RWPE2 (cell line): Measurements from ENCODE around the gene PLPP2.

Experiments
- ATAC-seq: fragments of 200-7000 bp; cut with Tn5 transposase; 3 replicates; pipeline ENCODE4 v1.9.1; 2021; ENCODE audit warnings: low read depth
- DNase-seq: peaks from one replicate; pipeline ENCODE4 v3.0.0-alpha.2; 2020; ENCODE audit warnings: low spot score
- H3K27ac ChIP-seq: fragments of 450-650 bp; 2 replicates; pipeline ENCODE4 v1.5.1; 2017; ENCODE audit warnings: mild to moderate bottlenecking; ENCODE audit not compliant: poor library complexity, severe bottlenecking
- H3K27me3 ChIP-seq: fragments of 250-450 bp; sonication (Bioruptor Pico); 2 replicates; pipeline ENCODE4 v1.5.1; 2021; ENCODE audit warnings: mild to moderate bottlenecking, moderate library complexity; ENCODE audit not compliant: insufficient read depth, poor library complexity, severe bottlenecking
- H3K36me3 ChIP-seq: fragments of 250-450 bp; sonication (Bioruptor Pico); 2 replicates; pipeline ENCODE4 v1.5.1; 2020; ENCODE audit warnings: low read depth, mild to moderate bottlenecking, moderate library complexity
- H3K4me1 ChIP-seq: fragments of 250-450 bp; sonication (Bioruptor Pico); 2 replicates; pipeline ENCODE4 v1.5.1; 2021; ENCODE audit warnings: mild to moderate bottlenecking, moderate library complexity; ENCODE audit not compliant: insufficient read depth, poor library complexity, severe bottlenecking
- H3K4me3 ChIP-seq: fragments of 250-450 bp; sonication (Bioruptor Pico); 2 replicates; pipeline ENCODE4 v1.5.1; 2021; ENCODE audit warnings: mild to moderate bottlenecking, moderate library complexity; ENCODE audit not compliant: severe bottlenecking
- H3K9me3 ChIP-seq: fragments of 250-450 bp; sonication (Bioruptor Pico); 2 replicates; pipeline ENCODE4 v1.5.1; 2021; ENCODE audit warnings: mild to moderate bottlenecking, moderate library complexity; ENCODE audit not compliant: severe bottlenecking
- TF ChIP-seq, protein P1 (sequence below): fragments of 450-650 bp; IDR thresholded peaks from one replicate; pipeline ENCODE4 v1.5.1; 2017; ENCODE audit warnings: mild to moderate bottlenecking, moderate library complexity; ENCODE audit not compliant: poor library complexity, severe bottlenecking

PLPP2 gene

GRCh38 chr19:336067-336614, 44.9 kb upstream of the PLPP2 start:
- TF ChIP-seq, protein P1, sequence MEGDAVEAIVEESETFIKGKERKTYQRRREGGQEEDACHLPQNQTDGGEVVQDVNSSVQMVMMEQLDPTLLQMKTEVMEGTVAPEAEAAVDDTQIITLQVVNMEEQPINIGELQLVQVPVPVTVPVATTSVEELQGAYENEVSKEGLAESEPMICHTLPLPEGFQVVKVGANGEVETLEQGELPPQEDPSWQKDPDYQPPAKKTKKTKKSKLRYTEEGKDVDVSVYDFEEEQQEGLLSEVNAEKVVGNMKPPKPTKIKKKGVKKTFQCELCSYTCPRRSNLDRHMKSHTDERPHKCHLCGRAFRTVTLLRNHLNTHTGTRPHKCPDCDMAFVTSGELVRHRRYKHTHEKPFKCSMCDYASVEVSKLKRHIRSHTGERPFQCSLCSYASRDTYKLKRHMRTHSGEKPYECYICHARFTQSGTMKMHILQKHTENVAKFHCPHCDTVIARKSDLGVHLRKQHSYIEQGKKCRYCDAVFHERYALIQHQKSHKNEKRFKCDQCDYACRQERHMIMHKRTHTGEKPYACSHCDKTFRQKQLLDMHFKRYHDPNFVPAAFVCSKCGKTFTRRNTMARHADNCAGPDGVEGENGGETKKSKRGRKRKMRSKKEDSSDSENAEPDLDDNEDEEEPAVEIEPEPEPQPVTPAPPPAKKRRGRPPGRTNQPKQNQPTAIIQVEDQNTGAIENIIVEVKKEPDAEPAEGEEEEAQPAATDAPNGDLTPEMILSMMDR = no peak
- DNase-seq (peak; percentile 26), ATAC-seq (no peak)
- Histone ChIP-seq H3K4me3 (no peak overlapping the region), H3K9me3 (no peaks in the 10 kb centered on the region), H3K36me3 (peaks cover 55% of the 10 kb centered on the region), H3K4me1 (no peaks in the 10 kb centered on the region), H3K27ac (no peak overlapping the region), H3K27me3 (no peaks in the 10 kb centered on the region)

DNA sequence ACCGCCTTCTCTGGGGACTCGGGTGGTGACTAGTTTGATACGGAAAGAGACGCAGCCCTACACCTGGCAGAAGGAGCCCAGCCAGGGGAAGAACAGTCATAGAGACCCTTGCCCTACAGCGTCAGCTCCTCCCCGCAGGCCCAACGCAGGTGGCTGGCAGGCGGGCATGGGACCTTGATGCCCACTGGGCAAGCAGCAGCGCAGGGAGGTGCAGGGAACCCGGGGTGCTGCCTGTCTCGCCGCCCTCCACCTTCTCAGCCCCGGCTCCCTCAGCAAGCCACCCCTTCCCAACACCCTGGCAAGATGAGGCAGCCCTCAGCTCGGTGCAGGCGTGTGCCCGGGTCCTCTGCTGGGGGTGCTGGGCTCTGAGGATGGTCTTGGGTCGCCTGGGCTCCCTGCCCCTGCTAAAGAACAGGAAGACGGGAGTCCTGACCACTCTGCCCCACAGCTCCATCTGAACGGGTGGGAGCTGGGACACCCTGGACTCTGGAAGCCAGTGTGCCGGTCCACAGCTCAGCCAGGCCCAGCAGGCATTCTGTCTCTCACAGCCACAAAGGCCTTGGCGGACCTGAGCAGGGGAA, 44.4 kb upstream of the PLPP2 start:
- Histone ChIP-seq H3K4me1 (no peaks in the 10 kb centered on the region), H3K4me3 (no peak overlapping the region), H3K36me3 (peaks cover 56% of the 10 kb centered on the region), H3K27ac (no peak overlapping the region), H3K27me3 (no peaks in the 10 kb centered on the region), H3K9me3 (no peaks in the 10 kb centered on the region)
- TF ChIP-seq, protein P1 = no peak
- no peak for ATAC-seq
- no peak for DNase-seq

DNA sequence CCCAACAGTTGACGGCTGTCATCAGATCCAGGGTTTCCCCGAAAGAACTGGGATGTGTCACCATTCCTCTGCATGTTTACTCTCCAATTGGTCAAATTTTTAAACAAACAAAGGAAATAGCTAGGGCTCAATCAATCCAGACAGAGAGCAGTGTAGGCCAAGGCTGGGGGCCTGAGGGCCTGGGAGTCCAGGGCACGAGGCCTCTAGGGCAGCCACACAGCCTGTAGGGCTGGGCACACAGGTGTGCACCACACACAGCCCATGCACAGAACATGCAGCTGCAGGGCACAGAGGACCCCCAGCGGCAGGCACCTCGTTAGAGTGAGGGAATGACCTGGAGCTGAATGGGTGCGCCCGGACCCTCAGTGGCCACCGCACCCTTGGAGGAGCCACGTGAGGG, 43.9 kb upstream of the PLPP2 start:
- Histone ChIP-seq H3K27me3 (no peaks in the 10 kb centered on the region), H3K36me3 (peaks cover 56% of the 10 kb centered on the region)
- no peak for DNase-seq

DNA sequence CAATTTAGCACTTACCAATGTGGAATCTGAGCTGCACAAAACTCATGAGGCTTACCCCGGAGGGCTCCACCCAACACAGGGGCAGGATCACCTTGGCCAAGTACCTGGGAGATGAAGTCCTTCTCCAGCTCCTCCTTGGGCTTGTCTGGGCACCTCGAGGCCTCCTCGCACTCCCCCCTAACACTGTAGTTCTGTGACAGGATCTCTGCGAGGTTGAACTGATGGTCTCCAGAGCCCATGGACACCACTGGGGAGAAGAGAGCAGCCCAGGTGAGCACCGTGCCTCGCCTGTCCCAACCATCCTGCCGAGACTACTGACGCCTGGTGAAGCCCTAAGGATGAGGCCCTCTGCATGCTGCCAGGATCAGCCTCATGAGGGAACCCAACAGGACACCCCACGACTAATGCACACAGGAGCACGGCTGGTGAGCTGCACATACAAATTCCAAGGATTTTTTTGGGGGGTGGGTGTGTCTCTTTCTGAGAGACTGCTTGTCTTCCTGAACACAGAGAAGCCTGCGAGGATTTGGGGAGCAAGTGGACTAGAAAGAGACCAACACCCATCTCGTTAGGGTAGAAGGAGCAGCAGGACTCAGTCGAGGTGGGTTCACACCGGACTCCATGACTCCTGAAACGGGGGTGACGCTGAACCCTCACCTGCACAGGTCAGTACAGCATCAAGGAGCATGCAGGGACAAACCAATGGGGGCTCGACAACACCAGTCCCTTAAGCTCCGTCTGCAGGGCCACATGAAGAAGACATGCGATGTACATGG, 43.3 kb upstream of the PLPP2 start:
- ATAC-seq (no peak), DNase-seq (no peak)
- TF ChIP-seq, protein P1 = no peak
- H3K4me1 ChIP-seq = no peaks in the 10 kb centered on the region
- H3K36me3 ChIP-seq = peaks cover 59% of the 10 kb centered on the region
- no peak overlapping the region for H3K4me3 ChIP-seq
- H3K9me3 ChIP-seq = no peaks in the 10 kb centered on the region
- no peak overlapping the region for H3K27ac ChIP-seq
- no peaks in the 10 kb centered on the region for H3K27me3 ChIP-seq

More for the DNA sequence above, 43.9 kb upstream of the PLPP2 start:
- H3K9me3 ChIP-seq = no peaks in the 10 kb centered on the region
- no peak overlapping the region for H3K4me3 ChIP-seq
- H3K4me1 ChIP-seq = no peaks in the 10 kb centered on the region
- TF ChIP-seq, protein P1 = no peak
- no peak for ATAC-seq
- no peak overlapping the region for H3K27ac ChIP-seq
